ENCODE measurements around the gene TMEM234.
A peak's percentile ranks its signal among the peaks of the same experiment; 100 is the strongest.
"Not testable (repeated sequence)": the region's sequence is repeated elsewhere in the genome, so short reads cannot be mapped to it uniquely, and the experiment has no call there.

TMEM234 gene

GRCh38 chr1:32221980-32222755 is at the start of gene TMEM234, which contains the start of gene EIF3I:
Gene TMEM234, minus strand, starts transcription at chr1:32222353. Its CDS starts 31 bp downstream, at chr1:32222322.
Gene EIF3I, plus strand, starts transcription at chr1:32222407. Its CDS starts 35 bp downstream, at chr1:32222442.
- peak; percentile 94 for DNase-seq

GRCh38 chr1:32269744-32270143 is 47.6 kb upstream of the TMEM234 start:
- no peak for DNase-seq

GRCh38 chr1:32266921-32267591 is 44.9 kb upstream of the TMEM234 start:
- DNase-seq, result no peak

- no peak for DNase-seq
These were observed 43.7 kb upstream of the TMEM234 start for GRCh38 chr1:32265846-32266245.

- no peak for DNase-seq
These were observed 41.6 kb upstream of the TMEM234 start for GRCh38 chr1:32263744-32264143.

- not testable (repeated sequence) for DNase-seq
These were observed 41.1 kb upstream of the TMEM234 start for GRCh38 chr1:32263236-32263593.

- DNase-seq, result no peak
These were observed 35.0 kb upstream of the TMEM234 start for GRCh38 chr1:32257227-32257508.

GRCh38 chr1:32256473-32257226 is 34.5 kb upstream of the TMEM234 start:
- DNase-seq, result no peak

- DNase-seq, result no peak
These were observed 33.2 kb upstream of the TMEM234 start for GRCh38 chr1:32255072-32256071.

- DNase-seq, result peak; percentile 86
These were observed 29.0 kb upstream of the TMEM234 start, which contains the start of gene LCK for GRCh38 chr1:32250893-32251716. Gene LCK, plus strand, starts transcription at chr1:32251265. Its CDS starts 23,065 bp downstream, at chr1:32274330.

GRCh38 chr1:32249831-32250525 is 27.8 kb upstream of the TMEM234 start:
- DNase-seq, result peak; percentile 85

- peak; percentile 93 for DNase-seq
These were observed 26.1 kb upstream of the TMEM234 start for GRCh38 chr1:32247983-32248889.

- DNase-seq, result no peak
These were observed 25.3 kb upstream of the TMEM234 start for GRCh38 chr1:32247452-32247851.

- DNase-seq, result no peak
These were observed 24.7 kb upstream of the TMEM234 start, which contains the start of gene FAM167B for GRCh38 chr1:32246888-32247273. Gene FAM167B, plus strand, starts transcription at chr1:32247222. Its CDS starts 200 bp downstream, at chr1:32247422.

GRCh38 chr1:32242341-32242851 is 20.2 kb upstream of the TMEM234 start:
- DNase-seq, result no peak

GRCh38 chr1:32241001-32241763 is 19.0 kb upstream of the TMEM234 start:
- peak; percentile 58 for DNase-seq

- peak; percentile 69 for DNase-seq
These were observed 18.2 kb upstream of the TMEM234 start for GRCh38 chr1:32240140-32240951.

- no peak for DNase-seq
These were observed 17.6 kb upstream of the TMEM234 start for GRCh38 chr1:32239790-32240139.
